Hepatic stellate cell (primary cell): ENCODE measurements around the gene MEPE.
"Not testable (repeated sequence)": the region's sequence is repeated elsewhere in the genome, so short reads cannot be mapped to it uniquely, and the experiment has no call there.

ENCODE experiments used
- DNase-seq: peaks from one replicate; pipeline ENCODE4 v3.0.0; 2011; ENCODE audit warnings: low spot score

The MEPE gene

GRCh38 chr4:87884976-87885549 is 52.3 kb downstream of the MEPE start:
- DNase-seq: no peak

- DNase-seq: no peak
These were observed 53.3 kb downstream of the MEPE start for GRCh38 chr4:87886083-87886482.

- DNase-seq: not testable (repeated sequence)
These were observed 58.0 kb downstream of the MEPE start for GRCh38 chr4:87890753-87891152.

- no peak for DNase-seq
These were observed 63.3 kb downstream of the MEPE start for GRCh38 chr4:87895964-87896621.
